ENCODE measurements around the gene PRPF38B.
"Not testable (repeated sequence)": the region's sequence is repeated elsewhere in the genome, so short reads cannot be mapped to it uniquely, and the experiment has no call there.

PRPF38B gene, protein sequence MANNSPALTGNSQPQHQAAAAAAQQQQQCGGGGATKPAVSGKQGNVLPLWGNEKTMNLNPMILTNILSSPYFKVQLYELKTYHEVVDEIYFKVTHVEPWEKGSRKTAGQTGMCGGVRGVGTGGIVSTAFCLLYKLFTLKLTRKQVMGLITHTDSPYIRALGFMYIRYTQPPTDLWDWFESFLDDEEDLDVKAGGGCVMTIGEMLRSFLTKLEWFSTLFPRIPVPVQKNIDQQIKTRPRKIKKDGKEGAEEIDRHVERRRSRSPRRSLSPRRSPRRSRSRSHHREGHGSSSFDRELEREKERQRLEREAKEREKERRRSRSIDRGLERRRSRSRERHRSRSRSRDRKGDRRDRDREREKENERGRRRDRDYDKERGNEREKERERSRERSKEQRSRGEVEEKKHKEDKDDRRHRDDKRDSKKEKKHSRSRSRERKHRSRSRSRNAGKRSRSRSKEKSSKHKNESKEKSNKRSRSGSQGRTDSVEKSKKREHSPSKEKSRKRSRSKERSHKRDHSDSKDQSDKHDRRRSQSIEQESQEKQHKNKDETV

DNA sequence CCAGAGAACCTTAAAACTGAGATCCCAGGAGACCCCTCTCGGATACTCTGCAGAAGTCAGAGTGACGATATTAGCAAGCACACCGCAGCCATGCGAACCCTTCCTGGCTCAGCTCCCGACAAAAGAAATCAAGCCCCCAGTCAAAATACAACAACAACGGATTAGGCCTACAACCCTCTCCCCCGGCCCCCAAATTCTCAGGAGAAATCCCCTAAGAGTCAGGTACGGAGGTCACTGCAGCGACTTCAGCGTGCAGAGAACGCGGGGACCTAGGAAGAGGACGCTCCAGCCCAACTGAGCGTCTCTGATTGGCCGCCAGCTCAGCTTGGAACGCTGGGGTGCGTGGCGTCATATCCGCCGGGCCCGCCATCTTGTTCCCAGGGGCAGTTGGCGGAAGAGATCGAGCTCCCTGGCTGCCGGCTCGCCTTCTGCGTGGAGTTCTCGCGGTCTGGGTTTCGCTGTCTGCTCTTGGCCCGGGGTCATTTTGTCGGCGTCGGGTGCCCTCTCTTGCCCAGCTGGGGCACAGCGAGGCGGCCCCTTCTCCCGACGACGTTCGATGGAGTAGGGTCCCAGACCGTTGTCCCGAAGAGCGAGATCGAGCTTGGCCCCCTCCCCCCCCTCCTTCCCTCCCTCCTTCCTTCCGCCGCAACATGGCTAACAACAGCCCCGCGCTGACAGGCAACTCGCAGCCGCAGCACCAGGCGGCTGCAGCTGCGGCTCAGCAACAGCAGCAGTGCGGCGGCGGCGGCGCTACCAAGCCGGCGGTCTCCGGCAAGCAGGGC is at the start of gene PRPF38B:
TSS of gene PRPF38B (plus strand) at position 369 of the 782 bp plus-strand sequence. CDS start at position 651, 282 bp downstream.
- peak; percentile 92 for DNase-seq (ENCODE audit: low read depth)

DNA sequence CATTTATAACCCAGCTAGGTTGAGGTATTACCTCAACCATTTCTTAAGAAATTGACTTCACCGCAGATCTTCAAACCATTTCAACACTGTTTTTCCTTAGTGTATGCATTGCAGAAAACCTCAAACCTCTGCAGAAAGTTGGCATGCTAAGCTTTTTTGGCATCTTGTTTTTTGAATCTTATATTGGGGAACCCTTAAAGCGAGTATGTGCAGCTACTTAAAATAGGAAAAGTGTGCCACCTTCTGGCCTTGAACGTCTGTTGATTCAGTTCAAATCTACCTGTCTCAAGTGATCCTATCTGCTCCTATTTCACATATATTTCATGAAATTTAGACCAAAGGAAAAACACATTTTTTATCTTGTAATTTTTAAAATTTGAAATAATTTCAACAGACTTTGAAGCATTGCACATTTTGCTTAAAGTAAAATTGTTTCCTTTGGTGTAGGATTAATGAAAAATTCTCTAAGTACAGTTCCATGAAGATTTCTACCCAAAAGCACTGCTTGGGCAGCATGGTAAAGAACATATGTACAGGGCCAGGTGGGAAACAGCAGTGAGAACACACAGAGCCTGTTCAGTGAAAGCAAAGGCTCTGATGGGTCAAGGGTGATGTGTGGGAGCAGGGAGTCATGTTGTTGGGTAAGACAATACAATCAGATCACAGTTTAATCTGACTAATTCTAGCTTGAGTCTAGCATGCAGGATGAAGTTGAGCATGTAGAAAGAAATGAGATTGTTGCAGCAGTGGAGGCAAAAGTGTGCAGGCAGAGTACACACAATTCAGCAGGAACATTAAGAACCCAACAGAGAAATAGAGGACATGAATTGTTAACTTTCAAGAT is 48.4 kb upstream of the PRPF38B start:
- peak; percentile 22 for DNase-seq (ENCODE audit: low read depth)

DNA sequence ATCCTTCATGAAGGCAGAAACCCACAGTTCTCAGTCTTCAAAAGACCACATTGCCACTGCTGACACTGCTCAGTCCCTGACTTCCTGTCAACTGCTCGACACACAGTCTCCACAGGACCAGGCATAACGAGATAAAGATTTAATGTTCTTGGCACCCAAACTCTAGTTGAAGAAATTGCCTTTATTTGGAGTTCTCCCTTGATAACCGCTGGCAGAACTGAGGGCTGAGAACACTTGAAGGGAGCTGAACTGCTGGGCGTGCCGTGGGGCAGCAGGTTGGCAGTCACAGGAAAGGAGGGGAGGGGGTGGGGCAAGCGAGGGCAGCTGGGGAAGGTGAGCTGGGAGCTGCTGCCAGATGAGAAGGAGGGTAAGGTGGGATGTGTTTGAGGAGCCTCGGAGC is 47.1 kb upstream of the PRPF38B start:
- DNase-seq (ENCODE audit: low read depth) = peak; percentile 18

DNA sequence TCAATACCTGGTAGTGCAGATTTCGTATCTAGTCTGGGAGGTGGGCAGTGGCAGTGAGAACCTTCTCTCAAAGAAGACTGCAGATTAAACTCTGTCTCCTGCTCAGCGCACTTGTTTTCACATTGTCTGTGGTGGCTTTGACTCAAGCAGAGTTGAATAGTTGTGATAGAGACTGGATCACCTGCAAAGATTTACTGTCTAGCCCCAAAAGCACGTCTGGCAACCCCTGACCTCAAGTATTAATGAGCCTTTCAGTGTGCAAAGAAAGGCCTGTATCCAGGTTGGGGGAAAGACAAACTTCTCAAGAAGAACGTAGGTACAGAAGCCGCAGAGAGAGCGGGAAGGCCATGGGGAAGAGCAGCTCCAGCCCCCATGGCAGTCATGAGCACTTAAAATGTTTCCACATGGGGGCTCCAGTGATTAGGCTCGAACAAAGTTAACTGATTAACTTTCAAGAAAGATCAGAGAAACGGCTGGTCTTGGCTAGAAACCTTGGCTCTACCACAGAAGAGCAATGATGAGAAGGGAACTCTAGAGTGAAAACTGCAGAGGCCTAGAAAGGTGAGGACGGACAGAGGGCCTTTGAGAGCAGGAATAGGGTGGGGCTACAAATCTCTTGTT is 46.4 kb upstream of the PRPF38B start:
- no peak for DNase-seq (ENCODE audit: low read depth)

DNA sequence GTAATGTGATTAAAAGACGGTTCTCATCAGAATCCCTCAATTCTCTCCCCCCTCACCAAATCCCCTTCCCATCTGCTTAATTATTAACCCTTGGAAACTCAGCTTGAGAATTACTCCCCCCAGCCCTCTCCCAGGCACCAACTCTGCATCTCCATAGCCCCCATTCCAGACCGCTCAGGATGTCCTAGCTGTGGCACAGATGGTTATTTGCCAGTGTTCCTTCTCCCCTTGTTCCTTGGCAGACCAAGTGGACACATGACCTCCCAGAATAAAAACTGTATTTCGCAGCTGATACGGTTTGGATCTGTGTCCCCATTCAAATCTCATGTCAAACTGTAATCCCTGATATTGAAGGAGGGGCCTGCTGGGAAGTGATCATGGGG is 45.9 kb upstream of the PRPF38B start:
- no peak for DNase-seq (ENCODE audit: low read depth)

DNA sequence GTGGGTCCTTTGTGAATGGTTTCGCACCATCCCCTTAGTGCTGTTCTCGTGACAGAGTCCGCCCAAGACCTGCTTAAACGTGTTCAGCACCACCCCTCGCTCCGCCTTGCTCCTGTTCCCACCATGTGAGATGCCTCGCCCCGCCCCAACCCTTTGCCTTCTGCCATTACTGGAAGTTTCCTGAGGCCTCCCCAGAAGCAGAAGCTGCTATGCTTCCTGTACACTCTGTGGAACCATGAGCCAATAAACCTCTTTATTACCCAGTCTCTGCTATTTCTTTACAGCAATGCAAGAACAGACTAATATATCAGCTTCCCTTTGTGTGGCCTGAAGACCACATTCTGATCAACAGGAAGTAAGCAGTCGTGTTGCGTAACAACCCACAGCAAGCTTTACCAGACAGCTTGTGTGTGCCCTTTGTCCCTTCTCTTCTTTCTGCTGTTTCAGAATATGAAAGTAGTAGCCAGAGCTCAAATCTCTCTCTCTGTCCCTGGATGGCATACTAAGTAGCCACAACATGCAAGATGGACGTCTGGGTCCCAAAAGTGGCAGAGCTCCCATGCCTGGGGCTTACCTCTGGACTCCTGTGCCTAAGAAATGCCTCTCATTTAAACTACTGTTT is 45.4 kb upstream of the PRPF38B start:
- DNase-seq (ENCODE audit: low read depth) = peak; percentile 57

DNA sequence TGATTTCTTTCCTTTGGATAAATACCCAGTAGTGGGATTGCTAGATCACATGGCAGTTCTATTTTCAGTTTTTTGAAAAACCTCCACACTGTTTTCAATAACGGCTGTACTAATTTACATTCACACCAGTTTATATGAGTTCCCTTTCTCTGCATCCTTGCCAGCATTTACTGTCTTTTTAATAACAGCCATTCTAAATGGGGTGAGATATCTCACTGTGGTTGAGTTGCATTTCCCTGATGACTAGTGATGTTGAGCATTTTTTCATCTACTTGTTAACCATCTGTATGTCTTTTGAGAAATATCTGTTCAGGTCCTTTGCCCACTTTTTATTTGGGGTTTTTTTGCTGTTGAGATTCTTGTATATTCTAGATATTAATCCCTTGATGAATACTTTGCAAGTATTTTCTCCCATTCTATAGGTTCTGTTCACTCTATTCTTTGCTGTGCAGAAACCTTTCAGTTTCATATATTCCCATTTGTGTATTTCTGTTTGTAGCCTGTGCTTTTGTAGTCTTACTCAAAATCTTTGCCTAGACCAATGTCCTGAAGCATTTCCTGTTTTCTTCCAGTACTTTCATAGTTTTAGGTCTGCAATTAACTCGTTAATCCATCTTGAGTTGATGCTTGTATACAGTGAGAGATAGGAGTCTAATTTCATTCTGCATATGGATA is 38.5 kb upstream of the PRPF38B start:
- DNase-seq (ENCODE audit: low read depth) = no peak

DNA sequence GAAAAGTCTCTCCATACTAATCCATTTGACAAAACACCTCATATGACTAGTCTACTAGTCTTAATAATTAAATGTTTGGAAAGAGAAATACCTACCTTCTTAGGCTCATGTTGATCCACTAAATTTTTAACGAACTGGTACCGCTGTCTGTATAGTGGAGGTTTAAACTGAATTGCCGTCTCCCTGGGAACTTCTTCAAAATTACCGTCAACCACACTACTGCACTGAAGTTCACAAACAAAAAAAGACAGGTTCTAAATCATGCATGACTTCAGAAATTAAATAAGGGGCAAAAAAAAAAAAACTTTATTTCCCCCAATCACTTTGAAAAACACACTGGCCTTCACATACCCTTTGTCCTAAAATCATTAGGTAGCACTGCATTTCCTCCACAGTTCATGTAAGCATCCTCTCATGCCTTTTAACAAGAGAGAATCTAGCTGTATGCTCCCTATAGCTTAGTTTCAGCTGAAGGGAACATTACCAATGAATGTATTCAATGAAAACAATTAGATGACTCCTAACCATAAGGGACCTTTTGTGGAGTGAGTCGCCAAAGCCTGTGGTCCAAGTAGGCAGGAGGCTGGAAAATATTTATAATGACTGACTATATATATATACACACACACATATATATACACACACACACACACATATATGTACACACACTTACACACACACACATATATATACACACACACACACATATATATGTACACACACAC is 34.6 kb upstream of the PRPF38B start:
- no peak for DNase-seq (ENCODE audit: low read depth)

DNA sequence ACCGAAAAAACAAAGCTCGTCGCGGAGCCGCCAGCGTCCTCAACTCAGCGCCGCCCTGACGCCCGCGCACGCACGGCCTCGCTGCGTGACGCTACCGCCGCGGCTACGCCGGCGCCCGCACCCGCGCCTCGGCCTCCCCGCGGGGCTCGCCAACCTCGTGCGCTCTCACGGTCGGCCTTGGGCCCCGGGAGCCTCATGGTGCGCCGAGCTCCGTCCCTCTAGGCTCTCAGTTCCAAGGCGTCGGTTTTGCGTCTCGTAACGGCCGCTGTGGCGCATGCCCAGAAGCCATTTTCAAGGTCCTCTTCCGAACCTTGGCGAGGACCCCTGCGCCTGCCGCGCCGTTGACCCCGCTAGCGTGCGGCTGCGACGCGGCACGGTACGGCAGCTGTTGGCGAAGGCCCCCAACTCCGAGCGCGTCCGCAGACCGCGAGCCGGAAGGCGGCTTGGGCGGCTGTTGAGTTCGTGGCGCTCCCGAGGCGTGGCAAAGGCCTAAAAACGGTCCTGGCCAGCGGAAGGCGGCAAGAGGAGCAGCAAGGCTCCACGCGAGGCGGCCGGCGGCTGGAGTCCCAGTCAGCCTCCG is 31.0 kb upstream of the PRPF38B start, which contains the start of gene HENMT1:
TSS of gene HENMT1 (minus strand) at position 64 of the 580 bp plus-strand sequence. CDS start 1,209 bp downstream, outside the sequence.
- peak; percentile 65 for DNase-seq (ENCODE audit: low read depth)

DNA sequence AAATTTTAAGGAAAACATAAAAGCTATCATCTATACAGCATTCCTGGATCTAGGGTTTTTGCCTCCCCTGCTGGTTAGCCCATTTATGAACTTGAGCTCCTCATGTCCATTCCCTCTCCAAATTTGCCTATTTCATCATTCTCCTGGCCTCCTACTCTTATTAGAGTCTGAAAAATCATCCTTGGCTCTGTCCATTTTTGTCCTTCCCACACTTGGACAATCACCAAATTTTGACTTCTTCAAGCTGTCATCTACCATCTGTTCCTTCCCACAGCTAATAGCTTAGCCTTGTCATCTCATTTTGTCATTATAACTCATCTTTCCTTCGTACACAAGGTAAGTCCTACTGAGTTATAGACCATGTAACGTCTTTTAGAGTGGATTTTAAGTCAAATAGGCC is 29.0 kb upstream of the PRPF38B start:
- no peak for DNase-seq (ENCODE audit: low read depth)

DNA sequence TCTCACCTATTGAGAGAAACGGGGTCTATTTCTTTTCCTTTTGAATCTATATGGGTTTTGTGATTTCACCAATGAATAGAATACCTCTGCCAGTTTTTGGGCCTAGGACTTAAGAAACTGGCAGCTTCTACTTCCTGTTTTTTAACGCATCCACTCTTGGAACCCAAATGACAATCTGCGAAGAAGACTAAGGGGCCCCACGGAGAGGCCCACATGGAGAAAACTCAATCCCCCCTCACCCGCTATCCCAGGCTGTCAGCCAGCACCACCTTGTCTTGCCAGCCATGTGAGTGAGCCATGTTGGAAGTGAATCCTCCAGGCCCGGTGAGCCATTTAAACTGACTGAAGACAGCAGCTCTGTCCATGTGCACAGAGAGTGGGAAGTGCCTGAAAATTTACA is 27.6 kb upstream of the PRPF38B start:
- no peak for DNase-seq (ENCODE audit: low read depth)

DNA sequence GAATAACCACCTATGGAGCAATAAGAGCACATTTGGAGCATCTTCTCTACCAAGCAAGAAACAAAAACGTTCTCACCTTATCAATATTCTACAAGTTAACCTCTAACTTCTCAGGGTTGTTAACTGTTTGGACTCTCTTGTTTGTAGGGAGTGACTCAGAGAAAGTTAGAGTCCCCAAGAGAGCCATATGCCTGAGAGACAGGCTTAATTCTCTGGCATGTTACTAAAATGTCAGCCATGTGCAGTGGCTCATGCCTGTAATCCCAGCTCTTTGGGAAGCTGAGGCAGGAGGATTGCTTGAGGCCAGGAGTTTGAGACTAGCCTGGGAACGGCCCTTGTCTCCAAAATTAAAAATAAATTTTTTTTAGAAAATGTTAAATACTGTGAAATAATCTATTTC is 27.0 kb upstream of the PRPF38B start:
- DNase-seq (ENCODE audit: low read depth) = no peak

DNA sequence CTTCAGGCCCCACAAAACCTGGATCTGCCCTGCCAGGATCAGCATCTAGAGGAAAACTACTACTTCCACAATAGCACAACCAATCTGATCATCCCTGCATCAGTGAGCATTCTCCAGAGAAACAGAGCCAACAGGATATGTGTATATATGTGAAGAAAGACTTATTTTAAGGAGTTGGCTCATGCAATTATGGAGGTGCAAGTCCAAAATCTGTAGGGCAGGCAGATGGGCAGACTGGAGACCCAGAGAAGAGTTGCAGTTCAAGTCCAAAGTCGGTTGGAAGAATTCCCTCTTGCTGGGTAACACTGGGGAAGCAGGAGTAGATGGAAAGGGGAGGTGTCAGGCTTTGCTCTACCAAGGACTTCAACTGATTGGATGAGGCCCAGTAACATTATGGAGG is 26.3 kb upstream of the PRPF38B start:
- no peak for DNase-seq (ENCODE audit: low read depth)

DNA sequence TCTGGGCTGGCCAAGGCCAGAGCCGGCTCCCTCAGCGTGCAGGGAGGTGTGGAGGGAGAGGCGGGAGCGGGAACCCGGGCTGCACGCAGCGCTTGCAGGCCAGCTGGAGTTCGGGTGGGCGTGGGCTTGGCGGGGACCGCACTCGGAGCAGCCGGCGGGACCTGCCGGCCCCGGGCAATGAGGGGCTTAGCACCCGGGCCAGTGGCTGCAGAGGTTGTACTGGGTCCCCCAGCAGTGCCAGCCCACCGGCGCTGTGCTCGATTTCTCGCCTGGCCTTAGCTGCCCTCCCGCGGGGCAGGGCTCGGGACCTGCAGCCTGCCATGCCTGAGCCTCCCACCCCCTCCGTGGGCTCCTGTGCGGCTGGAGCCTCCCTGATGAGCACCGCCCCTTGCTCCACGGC is 24.7 kb upstream of the PRPF38B start:
- not testable (repeated sequence) for DNase-seq (ENCODE audit: low read depth)

DNA sequence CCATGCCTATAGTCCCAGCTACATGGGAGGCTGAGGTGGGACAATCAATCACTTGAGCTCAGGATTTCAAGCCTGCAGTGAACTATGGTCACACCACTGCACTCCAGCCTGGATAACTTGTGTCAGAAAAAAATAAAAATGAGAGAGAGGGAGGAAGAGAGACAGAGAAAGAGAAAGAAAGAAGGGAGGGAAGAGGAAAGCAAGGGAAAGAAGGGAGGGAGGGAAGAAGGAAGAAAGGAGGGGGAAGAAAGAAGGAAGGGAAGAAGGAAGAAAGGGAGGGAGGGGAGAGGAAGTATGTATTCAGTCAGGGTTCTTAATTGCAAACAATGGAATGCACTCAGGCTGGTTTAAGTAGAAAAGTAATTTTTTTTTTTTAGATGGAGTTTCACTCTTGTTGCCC is 23.3 kb upstream of the PRPF38B start:
- DNase-seq (ENCODE audit: low read depth) = no peak

DNA sequence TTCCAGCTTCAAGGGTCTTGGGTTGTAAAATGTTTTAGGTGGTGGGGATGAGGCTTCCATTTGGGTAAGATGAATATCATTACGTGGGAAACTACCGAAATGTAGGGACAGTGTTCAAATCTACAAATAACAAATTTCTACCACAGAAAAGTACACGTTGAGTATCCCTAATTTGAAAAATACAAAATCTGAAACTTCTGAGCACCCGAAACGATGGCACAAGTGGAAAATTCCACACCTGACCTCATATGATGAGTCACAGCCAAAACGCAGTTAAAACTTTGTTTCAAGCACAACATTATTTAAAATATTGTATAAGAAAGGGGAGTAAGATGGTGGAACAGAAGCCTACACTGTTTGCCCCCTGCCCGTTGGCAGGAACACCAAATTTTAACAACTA is 22.4 kb upstream of the PRPF38B start:
- no peak for DNase-seq (ENCODE audit: low read depth)

DNA sequence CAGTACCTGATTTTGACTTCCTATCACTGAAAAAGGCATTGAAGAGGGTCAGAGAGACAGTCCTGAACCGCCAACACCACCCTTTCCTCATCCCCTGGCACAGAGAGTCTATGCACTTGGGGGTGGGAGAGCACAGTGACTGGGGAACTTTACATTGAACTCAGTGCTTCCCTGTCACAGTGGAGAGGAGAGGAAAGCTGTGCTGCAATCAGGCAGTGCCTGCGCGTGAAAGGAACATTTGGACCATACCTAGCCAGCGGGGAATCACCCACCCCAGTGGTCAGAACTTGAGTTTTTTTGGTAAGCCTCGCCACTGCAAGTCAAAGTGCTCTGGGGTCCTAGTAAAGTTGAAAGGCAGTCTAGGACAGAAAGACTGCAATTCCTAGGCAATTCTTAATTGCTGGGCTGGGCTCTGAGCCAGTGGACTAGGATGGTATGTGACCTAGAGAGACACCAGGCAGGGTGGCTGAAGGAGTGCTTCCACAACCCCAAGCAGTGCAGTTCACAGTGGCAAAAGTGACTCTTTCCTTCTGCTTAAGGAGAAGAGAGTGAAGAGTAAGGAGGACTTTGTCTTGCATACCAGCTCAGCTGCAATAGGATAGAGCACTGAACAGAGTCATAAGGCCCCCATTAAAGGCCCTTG is 21.9 kb upstream of the PRPF38B start:
- no peak for DNase-seq (ENCODE audit: low read depth)

DNA sequence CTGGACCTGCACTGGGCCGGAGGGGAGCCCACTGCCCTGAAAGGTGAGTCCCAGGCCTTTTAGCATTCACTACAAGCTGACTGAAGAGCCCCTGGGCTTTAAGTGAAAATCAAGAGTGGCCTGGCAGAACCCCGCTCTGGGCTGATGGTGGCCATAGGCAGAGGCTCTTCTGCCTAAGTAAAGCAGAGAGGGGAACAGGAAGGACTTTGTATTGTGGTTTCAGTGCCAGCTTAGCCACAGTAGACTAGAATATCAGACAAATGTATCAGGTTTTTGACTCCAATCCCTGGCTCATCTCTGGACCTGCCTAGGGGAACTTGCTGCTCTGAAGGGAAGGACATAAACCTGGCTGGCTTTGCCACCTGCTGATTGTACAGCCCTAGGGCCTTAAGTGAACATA is 21.0 kb upstream of the PRPF38B start:
- DNase-seq (ENCODE audit: low read depth) = no peak

DNA sequence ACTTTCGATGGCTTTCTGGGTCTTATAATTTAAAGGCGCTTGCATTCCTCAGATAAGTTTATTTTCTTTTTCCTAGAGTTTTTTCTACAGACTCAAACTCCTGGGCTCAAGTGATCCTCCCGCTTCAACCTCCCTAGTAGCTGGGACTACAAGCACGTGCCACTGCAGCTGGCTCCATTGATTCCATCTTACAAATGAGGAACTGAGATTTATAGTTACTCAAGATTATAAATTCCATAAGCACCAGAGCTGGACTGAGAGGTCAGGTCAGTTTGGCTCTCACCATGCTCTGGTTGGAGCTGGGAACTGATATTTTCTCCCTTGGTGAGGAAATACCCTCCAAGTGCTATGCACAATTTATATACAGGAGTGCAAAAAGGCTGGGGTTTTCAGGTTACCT is 13.4 kb upstream of the PRPF38B start:
- DNase-seq (ENCODE audit: low read depth) = no peak
